Measurements from ENCODE around the gene ANP32B.

The ANP32B gene

DNA sequence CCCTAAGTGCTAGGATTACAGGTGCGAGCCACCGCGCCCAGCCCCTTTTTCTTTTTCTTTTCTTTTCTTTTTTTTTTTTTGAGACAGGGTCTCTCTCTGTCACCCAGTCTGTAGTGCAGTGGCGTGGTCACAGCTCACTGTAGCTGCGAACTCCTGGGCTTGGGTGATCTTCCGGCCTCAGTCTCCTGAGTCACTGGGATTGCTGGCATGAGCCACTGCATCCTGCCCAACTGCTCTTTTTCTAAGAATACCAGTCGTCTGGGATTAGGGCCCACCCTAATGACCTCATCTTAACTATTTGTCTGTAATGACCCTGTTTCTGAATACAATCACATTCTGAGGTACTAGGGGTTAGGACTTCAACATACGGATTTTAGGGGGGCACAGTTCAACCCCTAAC lies 39.3 kb downstream of the ANP32B start:
- Histone ChIP-seq H3K36me3 (peaks cover 35% of the 10 kb centered on the region), H3K9me3 (no peaks in the 10 kb centered on the region), H3K27me3 (no peaks in the 10 kb centered on the region), H3K4me3 (ENCODE audit: low read depth, low read length) (no peak overlapping the region), H3K4me1 (no peaks in the 10 kb centered on the region)
- no peak for DNase-seq
- TF ChIP-seq, protein P1, sequence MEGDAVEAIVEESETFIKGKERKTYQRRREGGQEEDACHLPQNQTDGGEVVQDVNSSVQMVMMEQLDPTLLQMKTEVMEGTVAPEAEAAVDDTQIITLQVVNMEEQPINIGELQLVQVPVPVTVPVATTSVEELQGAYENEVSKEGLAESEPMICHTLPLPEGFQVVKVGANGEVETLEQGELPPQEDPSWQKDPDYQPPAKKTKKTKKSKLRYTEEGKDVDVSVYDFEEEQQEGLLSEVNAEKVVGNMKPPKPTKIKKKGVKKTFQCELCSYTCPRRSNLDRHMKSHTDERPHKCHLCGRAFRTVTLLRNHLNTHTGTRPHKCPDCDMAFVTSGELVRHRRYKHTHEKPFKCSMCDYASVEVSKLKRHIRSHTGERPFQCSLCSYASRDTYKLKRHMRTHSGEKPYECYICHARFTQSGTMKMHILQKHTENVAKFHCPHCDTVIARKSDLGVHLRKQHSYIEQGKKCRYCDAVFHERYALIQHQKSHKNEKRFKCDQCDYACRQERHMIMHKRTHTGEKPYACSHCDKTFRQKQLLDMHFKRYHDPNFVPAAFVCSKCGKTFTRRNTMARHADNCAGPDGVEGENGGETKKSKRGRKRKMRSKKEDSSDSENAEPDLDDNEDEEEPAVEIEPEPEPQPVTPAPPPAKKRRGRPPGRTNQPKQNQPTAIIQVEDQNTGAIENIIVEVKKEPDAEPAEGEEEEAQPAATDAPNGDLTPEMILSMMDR (IDR thresholded peaks at IDR 0.05; ENCODE audit: low read depth, low read length) = no peak

DNA sequence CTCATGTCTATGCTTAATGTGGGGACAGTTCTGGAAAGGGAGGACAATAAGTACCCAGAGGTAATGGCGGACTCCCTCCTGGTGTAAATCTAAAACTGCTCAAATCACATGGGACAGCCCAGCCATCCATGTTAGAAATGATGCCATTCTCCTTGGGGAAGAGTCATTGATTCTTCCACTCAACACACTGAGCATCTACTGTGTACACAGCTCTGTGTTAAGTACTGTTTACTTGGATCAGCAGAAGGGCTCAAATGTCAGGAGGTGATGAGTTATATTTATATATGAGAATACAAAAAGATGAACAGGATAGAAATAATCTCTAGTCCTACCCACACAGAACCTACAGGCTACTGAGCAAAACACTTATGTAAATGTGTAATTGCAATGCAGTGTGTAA lies 41.6 kb downstream of the ANP32B start:
- no peak overlapping the region for H3K4me3 ChIP-seq (ENCODE audit: low read depth, low read length)
- TF ChIP-seq, protein P1 (IDR thresholded peaks at IDR 0.05; ENCODE audit: low read depth, low read length) = no peak
- no peak for DNase-seq

GRCh38 chr9:98031169-98031568 lies 48.0 kb downstream of the ANP32B start:
- Histone ChIP-seq H3K4me1 (peaks cover 3% of the 10 kb centered on the region; the same call in 1 of the 2 replicates), H3K9me3 (no peaks in the 10 kb centered on the region), H3K36me3 (no peaks in the 10 kb centered on the region), H3K4me3 (ENCODE audit: low read depth, low read length) (no peak overlapping the region), H3K27me3 (no peaks in the 10 kb centered on the region)
- TF ChIP-seq, protein P1 (IDR thresholded peaks at IDR 0.05; ENCODE audit: low read depth, low read length) = no peak
- DNase-seq = no peak

More for the DNA sequence above, 41.6 kb downstream of the ANP32B start:
- H3K4me1 ChIP-seq = no peaks in the 10 kb centered on the region
- no peaks in the 10 kb centered on the region for H3K27me3 ChIP-seq
- H3K9me3 ChIP-seq = no peaks in the 10 kb centered on the region
- H3K36me3 ChIP-seq = peaks cover 14% of the 10 kb centered on the region

DNA sequence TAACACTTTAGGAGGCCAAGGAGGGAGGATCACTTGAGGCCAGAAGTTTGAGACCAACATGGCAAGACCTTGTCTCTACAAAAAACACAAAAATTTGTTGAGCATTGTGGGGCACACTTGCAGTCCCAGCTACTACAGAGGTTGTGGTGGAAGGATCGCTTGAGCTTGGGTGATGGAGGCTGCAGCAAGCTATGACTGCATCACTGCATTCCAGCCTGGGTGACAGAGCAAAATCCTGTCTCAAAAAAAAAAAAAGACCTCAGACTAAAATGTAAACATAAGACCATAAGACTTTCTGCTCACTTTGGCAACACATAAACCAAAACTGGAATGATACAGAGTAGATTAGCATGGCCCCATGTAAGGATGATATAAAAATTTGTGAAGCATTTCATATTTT lies 48.8 kb downstream of the ANP32B start:
- no peaks in the 10 kb centered on the region for H3K27me3 ChIP-seq
- H3K36me3 ChIP-seq = no peaks in the 10 kb centered on the region
- TF ChIP-seq, protein P1 (IDR thresholded peaks at IDR 0.05; ENCODE audit: low read depth, low read length) = no peak
- H3K4me3 ChIP-seq (ENCODE audit: low read depth, low read length) = no peak overlapping the region
- no peaks in the 10 kb centered on the region for H3K9me3 ChIP-seq
- DNase-seq = no peak
- peaks cover 3% of the 10 kb centered on the region; the same call in 1 of the 2 replicates for H3K4me1 ChIP-seq

DNA sequence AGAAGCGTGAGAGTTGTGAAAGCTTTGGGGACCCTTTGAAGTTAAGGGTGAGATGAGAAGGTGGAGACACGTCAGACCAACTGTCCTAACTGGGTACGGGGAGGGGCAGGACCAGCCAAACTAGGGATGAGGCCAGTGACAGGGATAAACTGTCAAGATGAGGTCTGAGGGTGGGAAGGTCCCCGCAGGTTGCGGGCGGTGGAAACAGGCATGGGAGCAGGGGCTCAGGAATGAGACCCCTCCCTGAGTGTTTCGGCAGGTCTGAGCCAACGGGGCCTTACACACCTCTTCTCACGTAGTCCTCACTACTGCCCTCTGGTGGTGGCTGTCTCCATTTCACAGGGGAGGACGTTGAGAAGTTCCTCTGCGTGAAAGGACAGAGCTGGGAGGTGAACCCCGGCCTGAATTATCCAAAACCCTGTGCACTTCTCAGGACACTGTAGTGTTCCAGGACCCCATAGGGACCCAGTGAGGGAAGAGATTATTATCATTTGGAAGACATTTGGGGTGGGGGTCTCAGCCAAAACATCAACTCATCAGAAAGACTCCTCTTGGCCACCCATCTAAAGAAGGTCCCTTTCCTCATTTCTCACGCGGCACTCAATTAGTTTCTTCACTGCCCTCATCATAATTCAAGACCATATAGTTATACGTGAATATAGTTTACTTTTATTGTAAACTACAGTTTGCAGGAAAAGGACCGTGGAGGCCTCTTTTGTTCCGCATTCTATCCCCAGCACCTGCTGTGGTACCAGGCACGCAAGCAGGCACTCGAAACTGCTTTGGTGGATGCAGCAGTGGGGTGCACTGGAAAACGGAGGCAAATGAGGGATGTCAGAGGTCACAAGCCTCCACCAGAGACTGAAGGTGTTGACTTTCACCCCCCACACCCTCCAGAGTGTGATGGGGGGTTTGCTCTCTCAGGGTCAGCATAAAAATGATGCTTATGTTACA lies 51.7 kb downstream of the ANP32B start:
- Histone ChIP-seq H3K9me3 (no peaks in the 10 kb centered on the region), H3K4me1 (peaks cover 3% of the 10 kb centered on the region; the same call in 1 of the 2 replicates), H3K27me3 (no peaks in the 10 kb centered on the region), H3K36me3 (no peaks in the 10 kb centered on the region), H3K4me3 (ENCODE audit: low read depth, low read length) (no peak overlapping the region)
- DNase-seq = peak; percentile 89
- TF ChIP-seq, protein P1 (IDR thresholded peaks at IDR 0.05; ENCODE audit: low read depth, low read length) = peak; percentile 93

GRCh38 chr9:98037357-98037756 lies 54.2 kb downstream of the ANP32B start:
- DNase-seq = no peak
- H3K4me3 ChIP-seq (ENCODE audit: low read depth, low read length) = no peak overlapping the region
- H3K27me3 ChIP-seq = no peaks in the 10 kb centered on the region
- TF ChIP-seq, protein P1 (IDR thresholded peaks at IDR 0.05; ENCODE audit: low read depth, low read length) = no peak
- H3K9me3 ChIP-seq = no peaks in the 10 kb centered on the region
- H3K4me1 ChIP-seq = peaks cover 3% of the 10 kb centered on the region; the same call in 1 of the 2 replicates
- H3K36me3 ChIP-seq = no peaks in the 10 kb centered on the region
